KMS-11 (cell line): ENCODE measurements around the gene FAM43B.

Experiments used
- H2AFZ ChIP-seq: fragments of 200-600 bp; sonication (generic); 2 replicates; pipeline ENCODE4 v1.6.1; 2016; ENCODE audit warnings: antibody characterized with exemption, mixed run types, low read depth
- H3K27ac ChIP-seq: fragments of 200-600 bp; sonication (generic); 2 replicates; pipeline ENCODE4 v1.6.1; 2016; ENCODE audit warnings: mild to moderate bottlenecking, mixed run types
- H3K27me3 ChIP-seq: fragments of 200-600 bp; sonication (generic); 2 replicates; pipeline ENCODE4 v1.6.1; 2017; ENCODE audit warnings: mild to moderate bottlenecking, low read depth, mixed run types, moderate library complexity; ENCODE audit not compliant: insufficient read depth
- H3K36me3 ChIP-seq: fragments of 200-600 bp; sonication (generic); 2 replicates; pipeline ENCODE4 v1.6.1; 2017; ENCODE audit warnings: mild to moderate bottlenecking, mixed run types; ENCODE audit not compliant: insufficient read depth
- H3K4me1 ChIP-seq: fragments of 200-600 bp; sonication (generic); 2 replicates; pipeline ENCODE4 v1.6.1; 2016; ENCODE audit warnings: mild to moderate bottlenecking, low read depth, mixed run types; ENCODE audit not compliant: poor library complexity, severe bottlenecking
- H3K4me2 ChIP-seq: fragments of 200-600 bp; sonication (generic); 2 replicates; pipeline ENCODE4 v1.7.0; 2016; ENCODE audit warnings: mild to moderate bottlenecking, mixed run types
- H3K4me3 ChIP-seq: fragments of 200-600 bp; sonication (generic); IDR thresholded peaks from 2 replicates; pipeline ENCODE4 v1.6.1; 2017; ENCODE audit warnings: low read depth, low read length, mixed read lengths; ENCODE audit not compliant: insufficient read depth
- H3K79me2 ChIP-seq: fragments of 200-600 bp; sonication (generic); 2 replicates; pipeline ENCODE4 v1.6.1; 2016; ENCODE audit warnings: low read depth, mixed run types; ENCODE audit not compliant: insufficient read depth
- H3K9ac ChIP-seq: fragments of 200-600 bp; sonication (generic); 2 replicates; pipeline ENCODE4 v1.6.1; 2016; ENCODE audit warnings: mild to moderate bottlenecking, mixed run types
- H4K20me1 ChIP-seq: fragments of 200-600 bp; sonication (generic); 2 replicates; pipeline ENCODE4 v1.6.1; 2016; ENCODE audit warnings: mild to moderate bottlenecking, mixed run types; ENCODE audit not compliant: insufficient read depth
- CTCF ChIP-seq: fragments of 200-600 bp; sonication (generic); conservative IDR thresholded peaks from 2 replicates; pipeline ENCODE4 v1.6.1; 2017; ENCODE audit warnings: low read depth, mild to moderate bottlenecking, antibody characterized with exemption, low read length, moderate library complexity, mixed read lengths

Gene FAM43B

GRCh38 chr1:20589331-20590278 lies 37.2 kb downstream of the FAM43B start:
- peaks cover 49% of the 10 kb centered on the region; the same call in 1 of the 2 replicates for H3K27me3 ChIP-seq
- H3K36me3 ChIP-seq: no peaks in the 10 kb centered on the region
- H3K79me2 ChIP-seq: no peaks in the 10 kb centered on the region
- no peak overlapping the region for H2AFZ ChIP-seq
- H3K4me1 ChIP-seq: no peaks in the 10 kb centered on the region
- H4K20me1 ChIP-seq: no peaks in the 10 kb centered on the region
- no peak overlapping the region for H3K9ac ChIP-seq
- no peak overlapping the region for H3K27ac ChIP-seq
- H3K4me2 ChIP-seq: no peak overlapping the region
- no peak for TF ChIP-seq CTCF
- no peak overlapping the region for H3K4me3 ChIP-seq

- Histone ChIP-seq H3K36me3 (no peaks in the 10 kb centered on the region), H3K27ac (no peak overlapping the region), H3K27me3 (peaks cover 55% of the 10 kb centered on the region), H2AFZ (no peak overlapping the region), H3K9ac (no peak overlapping the region), H3K4me1 (no peaks in the 10 kb centered on the region), H3K4me3 (no peak overlapping the region), H4K20me1 (no peaks in the 10 kb centered on the region), H3K4me2 (no peak overlapping the region), H3K79me2 (no peaks in the 10 kb centered on the region)
- TF ChIP-seq CTCF: no peak
These were observed 38.0 kb downstream of the FAM43B start for GRCh38 chr1:20590306-20590777.

- Histone ChIP-seq H3K4me3 (no peak overlapping the region), H3K4me2 (no peak overlapping the region), H4K20me1 (no peaks in the 10 kb centered on the region), H3K9ac (no peak overlapping the region), H2AFZ (no peak overlapping the region), H3K79me2 (no peaks in the 10 kb centered on the region), H3K27me3 (peaks cover 60% of the 10 kb centered on the region), H3K36me3 (no peaks in the 10 kb centered on the region), H3K4me1 (no peaks in the 10 kb centered on the region), H3K27ac (no peak overlapping the region)
- TF ChIP-seq CTCF: no peak
These were observed 41.4 kb downstream of the FAM43B start for GRCh38 chr1:20593756-20594155.

- TF ChIP-seq CTCF: no peak
- H3K4me1 ChIP-seq: no peaks in the 10 kb centered on the region
- no peaks in the 10 kb centered on the region for H4K20me1 ChIP-seq
These were observed 42.4 kb downstream of the FAM43B start for GRCh38 chr1:20594746-20595145.

More at GRCh38 chr1:20594746-20595145, 42.4 kb downstream of the FAM43B start:
- Histone ChIP-seq H3K4me3 (no peak overlapping the region), H3K36me3 (no peaks in the 10 kb centered on the region), H3K27ac (no peak overlapping the region), H3K9ac (no peak overlapping the region), H3K4me2 (no peak overlapping the region), H2AFZ (no peak overlapping the region), H3K79me2 (no peaks in the 10 kb centered on the region), H3K27me3 (peaks cover 55% of the 10 kb centered on the region)
